Thyroid gland (tissue), 4 donors: ENCODE data around the gene EIF3J. TPM values are rescaled to one million over a fixed set of nuclear protein-coding genes. Genes with fewer than 3 reads are reported as not detected.
A peak's percentile ranks its signal among the peaks of the same experiment; 100 is the strongest.
"Not testable (repeated sequence)": the region's sequence is repeated elsewhere in the genome, so short reads cannot be mapped to it uniquely, and the experiment has no call there.

Experiments
- DNase-seq, 2 donors: peaks; one replicate each; pipeline ENCODE4 v3.0.0-alpha.2; 2019
- H3K27ac ChIP-seq, 3 donors: fragments of 200-600 bp; sonication (generic); 1 replicate in 2 of 3; 2 replicates in 1 of 3; pipeline ENCODE4 v1.5.1; 2016 to 2019; ENCODE audit warnings: mild to moderate bottlenecking in 1 of 3, moderate library complexity in 1 of 3
- H3K27me3 ChIP-seq: fragments of 200-600 bp; sonication (generic); one replicate; pipeline ENCODE4 v1.5.1; 2019
- H3K36me3 ChIP-seq, 2 donors: fragments of 200-600 bp; sonication (generic); one replicate each; pipeline ENCODE4 v1.5.1; 2016 to 2019
- H3K4me1 ChIP-seq, 2 donors: fragments of 200-600 bp; sonication (generic); one replicate each; pipeline ENCODE4 v1.5.1; 2017 to 2019
- H3K4me3 ChIP-seq, 3 donors: fragments of 200-600 bp; sonication (generic); replicated peaks in 1 of 3; 1 replicate in 2 of 3; 2 replicates in 1 of 3; pipeline ENCODE4 v1.5.1; 2016; ENCODE audit warnings: mild to moderate bottlenecking in 1 of 3
- H3K9me3 ChIP-seq: fragments of 200-600 bp; sonication (generic); one replicate; pipeline ENCODE4 v1.5.1; 2017
- CTCF ChIP-seq, 6 experiments: fragments of 200-600 bp in 3 of 6; fragments of 450-650 bp in 3 of 6; sonication (generic) in 3 of 6; IDR thresholded peaks; one replicate each; pipeline ENCODE4 v1.5.1; 2016 to 2019; ENCODE audit warnings: antibody characterized with exemption in 6 of 6, mild to moderate bottlenecking in 2 of 6, inconsistent platforms in 1 of 6, moderate library complexity in 1 of 6
- POLR2A ChIP-seq, 2 donors: fragments of 450-650 bp; IDR thresholded peaks; one replicate each; pipeline ENCODE4 v1.6.1; 2017; ENCODE audit warnings: antibody characterized with exemption in 2 of 2, mild to moderate bottlenecking in 2 of 2, moderate library complexity in 1 of 2
- WGBS, 2 donors: methylation state at CpG; one replicate each; pipeline ENCODE4 v1.1.5; 2017; 5-methylcytosine and 5-hydroxymethylcytosine counted together
- intact Hi-C: fragments of 100-400 bp; cut with DNase I; formaldehyde crosslinking; loops from one replicate; pipeline ENCODE4 v1.15.1; 2023
- total RNA-seq, 4 donors: library from RNA; depleted of rRNA; stranded (reverse); fragments of >200 nt; gene quantifications; one replicate each; pipeline ENCODE4 v1.2.3, GENCODE V29; 2016

Gene EIF3J
- total RNA-seq, 4 donors from 2014 or later: 36.7 to 50.7 (median 39.3) TPM

- Histone ChIP-seq H3K4me1 (peaks cover 24 to 30% of the 10 kb centered on the region in 2 donors), H3K27me3 (no peaks in the 10 kb centered on the region), H3K9me3 (no peaks in the 10 kb centered on the region), H3K27ac (peak overlapping the region; percentile 85 to 99 (median 89)), H3K4me3 (peak overlapping the region; percentile 89 to 94 (median 92)), H3K36me3 (no peaks in the 10 kb centered on the region)
- DNase-seq: no peak
- intact Hi-C loops: loop anchor here (10.0 kb wide), 1 partner anchor 253 kb away; the partner anchor contains the start of gene GOLM2
- TF ChIP-seq CTCF (IDR thresholded peaks at IDR 0.05) (no peak), POLR2A (IDR thresholded peaks at IDR 0.05) (no peak)
- 16 to 17% methylated on average over 12 to 13 of the region's 13 CpGs for WGBS, 2 donors
Measured at GRCh38 chr15:44537735-44538240, 841 bp downstream of the EIF3J start.

- no peak for TF ChIP-seq POLR2A (IDR thresholded peaks at IDR 0.05)
- H3K27ac ChIP-seq: peak overlapping the region in 2 of 3 donors; percentile 21 to 50
- no peaks in the 10 kb centered on the region for H3K36me3 ChIP-seq
- H3K27me3 ChIP-seq: no peaks in the 10 kb centered on the region
- intact Hi-C loops: no loop called here
- no peak overlapping the region for H3K4me3 ChIP-seq
- H3K4me1 ChIP-seq: peaks cover 23 to 28% of the 10 kb centered on the region in 2 donors
- 95 to 97% methylated on average over 4 of the region's 4 CpGs for whole genome bisulfite sequencing, 2 donors
- H3K9me3 ChIP-seq: no peaks in the 10 kb centered on the region
- DNase-seq: no peak
Measured at GRCh38 chr15:44541282-44541958, 4.5 kb downstream of the EIF3J start.

GRCh38 chr15:44542596-44542995 lies 5.6 kb downstream of the EIF3J start:
- Histone ChIP-seq H3K27me3 (no peaks in the 10 kb centered on the region), H3K4me3 (no peak overlapping the region), H3K9me3 (no peaks in the 10 kb centered on the region), H3K4me1 (peaks cover 23 to 28% of the 10 kb centered on the region in 2 donors), H3K27ac (peak overlapping the region in 2 of 3 donors; percentile 21 to 50), H3K36me3 (no peaks in the 10 kb centered on the region)
- no peak for DNase-seq
- intact Hi-C loops: no loop called here
- TF ChIP-seq POLR2A (IDR thresholded peaks at IDR 0.05): no peak
- no peak for TF ChIP-seq CTCF (IDR thresholded peaks at IDR 0.05)

GRCh38 chr15:44544745-44545144 lies 7.8 kb downstream of the EIF3J start:
- 95 to 96% methylated on average over 5 of the region's 5 CpGs for WGBS, 2 donors
- H3K4me3 ChIP-seq, H3K27ac ChIP-seq, H3K36me3 ChIP-seq, DNase-seq, H3K9me3 ChIP-seq, H3K27me3 ChIP-seq, intact Hi-C loops: not testable (repeated sequence)
- H3K4me1 ChIP-seq: peaks cover 19 to 23% of the 10 kb centered on the region in 2 donors

GRCh38 chr15:44545913-44546802 lies 9.2 kb downstream of the EIF3J start:
- no peaks in the 10 kb centered on the region for H3K9me3 ChIP-seq
- no peak overlapping the region for H3K27ac ChIP-seq
- 76% methylated on average over 5 of the region's 5 CpGs for WGBS, 2 donors
- no peaks in the 10 kb centered on the region for H3K27me3 ChIP-seq
- H3K4me3 ChIP-seq: no peak overlapping the region
- no peak for TF ChIP-seq POLR2A (IDR thresholded peaks at IDR 0.05)
- TF ChIP-seq CTCF (IDR thresholded peaks at IDR 0.05): peak in 1 of 6 experiments; percentile 25
- H3K36me3 ChIP-seq: peaks cover 0 to 7% of the 10 kb centered on the region in 2 donors
- intact Hi-C loops: no loop called here
- peaks cover 19 to 24% of the 10 kb centered on the region in 2 donors for H3K4me1 ChIP-seq
- no peak for DNase-seq

GRCh38 chr15:44549152-44549551 lies 12.2 kb downstream of the EIF3J start:
- WGBS, 2 donors: 97 to 99% methylated on average over 9 of the region's 9 CpGs
- H3K4me3 ChIP-seq, H3K27me3 ChIP-seq, H3K27ac ChIP-seq, DNase-seq, intact Hi-C loops, H3K9me3 ChIP-seq: not testable (repeated sequence)
- H3K36me3 ChIP-seq: peaks cover 17 to 18% of the 10 kb centered on the region in 2 donors
- H3K4me1 ChIP-seq: peaks cover 0 to 11% of the 10 kb centered on the region in 2 donors
